SH-SY5Y (cell line): Measurements from ENCODE around the gene SPATA20.

Source experiments
- GATA2 ChIP-seq: IDR thresholded peaks from 2 replicates; pipeline ENCODE4 v1.6.1; 2011; ENCODE audit warnings: mild to moderate bottlenecking, low read depth, low read length
- GATA3 ChIP-seq: IDR thresholded peaks from 2 replicates; pipeline ENCODE4 v1.6.1; 2011; ENCODE audit warnings: low read depth, mild to moderate bottlenecking, low read length, moderate library complexity

GRCh38 chr17:50514388-50514787, 32.6 kb upstream of the SPATA20 start:
- TF ChIP-seq GATA2 (no peak), GATA3 (no peak)
